Erythroblast (primary cell): ENCODE measurements around the gene ADK.

Experiments used
- GATA1 ChIP-seq: IDR thresholded peaks from 2 replicates; pipeline ENCODE4 v1.6.1; 2011; ENCODE audit warnings: low read depth, mild to moderate bottlenecking, control low read depth, low read length, moderate library complexity
- POLR2A ChIP-seq: IDR thresholded peaks from 2 replicates; pipeline ENCODE4 v1.6.1; 2011; ENCODE audit warnings: mild to moderate bottlenecking, low read length

DNA sequence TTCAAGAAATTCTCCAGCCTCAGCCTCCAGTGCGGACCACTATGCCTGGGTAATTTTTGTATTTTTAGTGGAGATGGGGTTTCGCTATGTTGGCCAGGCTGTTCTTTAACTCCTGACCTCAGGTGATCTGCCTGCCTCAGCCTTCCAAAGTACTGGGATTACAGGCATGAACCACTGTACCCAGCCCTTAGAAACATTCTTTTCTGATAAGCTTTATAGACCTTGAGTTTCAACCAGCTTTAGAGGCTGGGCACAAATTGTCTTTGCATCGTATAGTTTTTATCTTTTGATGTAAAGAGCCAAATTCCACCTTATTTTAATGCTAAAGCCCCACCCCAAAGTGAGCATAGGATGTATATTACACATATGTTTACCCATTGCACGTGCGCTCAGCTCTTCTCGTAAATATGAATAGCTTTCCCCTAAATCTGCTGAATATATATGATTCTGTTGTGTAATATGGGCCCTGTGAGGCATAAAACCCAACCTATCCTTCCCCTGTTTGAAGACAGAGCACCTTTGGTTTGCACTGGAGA lies 124.8 kb downstream of the ADK start:
- TF ChIP-seq POLR2A (no peak), GATA1 (no peak)
